Measurements from ENCODE around the gene NPSR1.

Gene NPSR1

DNA sequence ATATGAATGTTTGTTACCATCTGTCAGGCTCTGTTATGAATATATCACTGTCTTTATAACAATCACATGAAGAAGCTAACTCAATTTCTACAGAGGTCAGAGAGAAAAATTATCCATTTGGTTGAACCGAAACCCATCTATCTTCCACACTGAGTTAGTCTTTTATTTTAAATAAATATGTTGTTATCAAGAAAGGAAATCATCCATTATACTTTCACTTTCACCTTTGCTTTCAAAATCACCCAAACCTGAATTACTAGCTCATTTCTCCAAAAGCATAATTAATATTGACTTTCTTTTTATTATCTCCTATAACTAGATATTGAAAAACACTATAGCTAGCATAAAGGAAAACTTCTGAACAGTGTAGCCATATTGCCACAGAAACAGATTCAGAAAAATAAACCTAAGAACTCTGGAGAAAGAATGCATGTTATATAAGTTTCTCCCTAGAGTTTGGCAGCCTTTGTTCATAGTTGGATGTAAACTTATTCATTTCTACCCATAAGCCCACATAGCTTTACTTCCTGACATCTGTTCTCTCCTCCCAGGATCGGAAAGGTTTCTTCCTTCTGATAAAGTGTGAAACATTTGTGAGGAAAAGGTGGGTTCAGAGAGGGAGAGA is 66.0 kb downstream of the NPSR1 start:
- no peak overlapping the region for H2AFZ ChIP-seq
- no peaks in the 10 kb centered on the region for H3K4me1 ChIP-seq
- no peak overlapping the region for H3K9ac ChIP-seq
- H3K9me3 ChIP-seq (ENCODE audit: control insufficient read depth, low read length) = no peaks in the 10 kb centered on the region
- no peaks in the 10 kb centered on the region for H3K36me3 ChIP-seq (ENCODE audit: control insufficient read depth, insufficient read depth, low read length)
- no peak overlapping the region for H3K4me2 ChIP-seq (ENCODE audit: low read length)
- no peak overlapping the region for H3K4me3 ChIP-seq (ENCODE audit: low read depth, low read length)
- no peak overlapping the region for H3K27ac ChIP-seq
- TF ChIP-seq, protein P1, sequence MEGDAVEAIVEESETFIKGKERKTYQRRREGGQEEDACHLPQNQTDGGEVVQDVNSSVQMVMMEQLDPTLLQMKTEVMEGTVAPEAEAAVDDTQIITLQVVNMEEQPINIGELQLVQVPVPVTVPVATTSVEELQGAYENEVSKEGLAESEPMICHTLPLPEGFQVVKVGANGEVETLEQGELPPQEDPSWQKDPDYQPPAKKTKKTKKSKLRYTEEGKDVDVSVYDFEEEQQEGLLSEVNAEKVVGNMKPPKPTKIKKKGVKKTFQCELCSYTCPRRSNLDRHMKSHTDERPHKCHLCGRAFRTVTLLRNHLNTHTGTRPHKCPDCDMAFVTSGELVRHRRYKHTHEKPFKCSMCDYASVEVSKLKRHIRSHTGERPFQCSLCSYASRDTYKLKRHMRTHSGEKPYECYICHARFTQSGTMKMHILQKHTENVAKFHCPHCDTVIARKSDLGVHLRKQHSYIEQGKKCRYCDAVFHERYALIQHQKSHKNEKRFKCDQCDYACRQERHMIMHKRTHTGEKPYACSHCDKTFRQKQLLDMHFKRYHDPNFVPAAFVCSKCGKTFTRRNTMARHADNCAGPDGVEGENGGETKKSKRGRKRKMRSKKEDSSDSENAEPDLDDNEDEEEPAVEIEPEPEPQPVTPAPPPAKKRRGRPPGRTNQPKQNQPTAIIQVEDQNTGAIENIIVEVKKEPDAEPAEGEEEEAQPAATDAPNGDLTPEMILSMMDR (IDR thresholded peaks at IDR 0.05) = no peak
- no peaks in the 10 kb centered on the region for H3K27me3 ChIP-seq (ENCODE audit: control insufficient read depth, insufficient read depth, low read length)
- H3K79me2 ChIP-seq = no peaks in the 10 kb centered on the region

- Histone ChIP-seq H3K79me2 (no peaks in the 10 kb centered on the region), H3K4me1 (no peaks in the 10 kb centered on the region), H3K36me3 (ENCODE audit: control insufficient read depth, insufficient read depth, low read length) (no peaks in the 10 kb centered on the region), H3K4me3 (ENCODE audit: low read depth, low read length) (no peak overlapping the region), H3K4me2 (ENCODE audit: low read length) (no peak overlapping the region), H3K27ac (no peak overlapping the region), H2AFZ (no peak overlapping the region), H3K27me3 (ENCODE audit: control insufficient read depth, insufficient read depth, low read length) (no peaks in the 10 kb centered on the region), H3K9me3 (ENCODE audit: control insufficient read depth, low read length) (no peaks in the 10 kb centered on the region), H3K9ac (no peak overlapping the region)
- TF ChIP-seq, protein P1 (IDR thresholded peaks at IDR 0.05) = no peak
These were observed 68.2 kb downstream of the NPSR1 start for GRCh38 chr7:34726221-34726620.

GRCh38 chr7:34727464-34727995 is 69.5 kb downstream of the NPSR1 start:
- Histone ChIP-seq H3K9me3 (ENCODE audit: control insufficient read depth, low read length) (no peaks in the 10 kb centered on the region), H3K27ac (no peak overlapping the region), H3K79me2 (no peaks in the 10 kb centered on the region), H3K4me2 (ENCODE audit: low read length) (no peak overlapping the region), H3K27me3 (ENCODE audit: control insufficient read depth, insufficient read depth, low read length) (no peaks in the 10 kb centered on the region), H3K9ac (no peak overlapping the region), H3K4me1 (no peaks in the 10 kb centered on the region), H3K4me3 (ENCODE audit: low read depth, low read length) (no peak overlapping the region), H3K36me3 (ENCODE audit: control insufficient read depth, insufficient read depth, low read length) (no peaks in the 10 kb centered on the region), H2AFZ (no peak overlapping the region)
- TF ChIP-seq, protein P1 (IDR thresholded peaks at IDR 0.05) = no peak

- Histone ChIP-seq H3K9me3 (ENCODE audit: control insufficient read depth, low read length) (no peaks in the 10 kb centered on the region), H3K27ac (no peak overlapping the region), H3K4me2 (ENCODE audit: low read length) (no peak overlapping the region), H2AFZ (no peak overlapping the region), H3K4me1 (no peaks in the 10 kb centered on the region), H3K36me3 (ENCODE audit: control insufficient read depth, insufficient read depth, low read length) (no peaks in the 10 kb centered on the region), H3K79me2 (no peaks in the 10 kb centered on the region), H3K27me3 (ENCODE audit: control insufficient read depth, insufficient read depth, low read length) (no peaks in the 10 kb centered on the region), H3K9ac (no peak overlapping the region), H3K4me3 (ENCODE audit: low read depth, low read length) (no peak overlapping the region)
- TF ChIP-seq, protein P1 (IDR thresholded peaks at IDR 0.05) = no peak
These were observed 70.1 kb downstream of the NPSR1 start for GRCh38 chr7:34728156-34728555.

DNA sequence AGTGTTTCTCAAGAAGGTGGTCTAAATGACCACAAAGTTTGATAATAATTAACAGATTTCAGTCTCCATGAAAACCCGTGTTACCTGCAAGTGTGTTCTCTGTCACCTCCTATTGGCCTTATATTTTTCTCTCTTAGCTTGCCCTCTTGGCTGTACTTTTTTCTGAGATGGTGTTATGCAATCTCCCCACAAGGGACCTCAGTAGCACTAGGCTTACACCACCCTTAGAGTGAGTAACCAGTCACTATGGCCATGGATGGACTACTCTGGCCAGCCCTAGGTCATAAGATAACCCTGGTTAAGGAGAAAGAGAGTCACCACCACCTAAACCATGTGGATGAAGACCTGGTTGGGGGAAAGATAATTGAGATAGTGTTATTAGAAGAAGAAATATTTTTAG is 76.8 kb downstream of the NPSR1 start:
- Histone ChIP-seq H3K36me3 (ENCODE audit: control insufficient read depth, insufficient read depth, low read length) (no peaks in the 10 kb centered on the region), H3K9ac (no peak overlapping the region)
- TF ChIP-seq, protein P1 (IDR thresholded peaks at IDR 0.05) = no peak

More for the DNA sequence above, 76.8 kb downstream of the NPSR1 start:
- Histone ChIP-seq H3K9me3 (ENCODE audit: control insufficient read depth, low read length) (no peaks in the 10 kb centered on the region), H3K4me3 (ENCODE audit: low read depth, low read length) (no peak overlapping the region), H3K27me3 (ENCODE audit: control insufficient read depth, insufficient read depth, low read length) (no peaks in the 10 kb centered on the region), H3K4me2 (ENCODE audit: low read length) (no peak overlapping the region), H3K79me2 (no peaks in the 10 kb centered on the region), H3K4me1 (no peaks in the 10 kb centered on the region), H2AFZ (no peak overlapping the region), H3K27ac (no peak overlapping the region)
